Progenitor cell of endocrine pancreas (in vitro differentiated cells): ENCODE results near the gene TANGO6. TPM values are rescaled to one million over a fixed set of nuclear protein-coding genes. Genes with fewer than 3 reads are reported as not detected.

Experiments used
- DNase-seq: peaks from one replicate; pipeline ENCODE4 v3.0.0; 2021; ENCODE audit warnings: low spot score; ENCODE audit not compliant: unreplicated experiment
- H3K27ac Mint-ChIP-seq: 2 replicates; pipeline ENCODE4 v1.8.0; 2021; ENCODE audit warnings: mild to moderate bottlenecking, moderate library complexity, mixed read lengths
- H3K27me3 Mint-ChIP-seq: 2 replicates; pipeline ENCODE4 v1.8.0; 2021; ENCODE audit warnings: mixed read lengths
- H3K36me3 Mint-ChIP-seq: 2 replicates; pipeline ENCODE4 v1.8.0; 2022; ENCODE audit warnings: mixed read lengths; ENCODE audit not compliant: insufficient read depth
- H3K4me1 Mint-ChIP-seq: 2 replicates; pipeline ENCODE4 v1.8.0; 2021; ENCODE audit warnings: low read depth, mixed read lengths
- H3K4me3 Mint-ChIP-seq: 2 replicates; pipeline ENCODE4 v1.8.0; 2021; ENCODE audit warnings: low read depth, mild to moderate bottlenecking, moderate library complexity, mixed read lengths
- H3K9me3 Mint-ChIP-seq: 2 replicates; pipeline ENCODE4 v1.8.0; 2021; ENCODE audit warnings: low read depth, mixed read lengths
- CTCF ChIP-seq: fragments of 200-600 bp; sonication (generic); IDR thresholded peaks from one replicate; pipeline ENCODE4 v1.5.0; 2021; ENCODE audit warnings: antibody characterized with exemption, mild to moderate bottlenecking; ENCODE audit not compliant: unreplicated experiment
- total RNA-seq: library from RNA; stranded (reverse); gene quantifications from 2 replicates; pipeline ENCODE4 v1.2.1, GENCODE V29; 2021

TANGO6 gene
- total RNA-seq, 1 donor from 2014 or later, result 14.8 TPM

- DNase-seq, result no peak
- Mint-ChIP-seq H3K9me3 (no peaks in the 10 kb centered on the region), H3K27ac (no peak overlapping the region), H3K4me1 (peaks cover 8% of the 10 kb centered on the region), H3K36me3 (peaks cover 2% of the 10 kb centered on the region), H3K4me3 (no peak overlapping the region), H3K27me3 (peaks cover 2% of the 10 kb centered on the region)
- TF ChIP-seq CTCF, result no peak
Observed at GRCh38 chr16:68972013-68972412, 128.7 kb downstream of the TANGO6 start.

DNA sequence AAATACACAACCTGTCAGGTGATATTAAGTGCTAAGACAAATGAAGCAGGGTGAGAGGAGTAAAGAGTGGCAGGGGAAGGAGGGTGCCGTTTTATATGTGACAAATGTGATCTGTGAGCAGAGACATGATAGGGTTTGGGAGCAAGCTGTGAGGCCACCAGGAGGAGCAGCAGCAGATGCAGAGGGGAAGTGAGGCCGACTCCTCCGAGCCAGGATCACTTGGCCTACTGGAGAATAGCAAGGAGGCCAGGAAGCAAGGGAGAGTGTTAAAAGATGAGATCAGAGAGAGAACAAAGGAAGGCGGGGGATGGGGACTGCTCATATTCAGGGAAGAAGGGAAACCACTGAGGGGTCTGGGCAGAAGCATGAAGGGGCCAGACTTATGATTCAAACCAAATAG lies 129.4 kb downstream of the TANGO6 start:
- Mint-ChIP-seq H3K27ac (peak overlapping the region; percentile 17), H3K36me3 (peaks cover 2% of the 10 kb centered on the region), H3K9me3 (no peaks in the 10 kb centered on the region), H3K4me3 (no peak overlapping the region), H3K27me3 (peaks cover 2% of the 10 kb centered on the region), H3K4me1 (peaks cover 8% of the 10 kb centered on the region)
- TF ChIP-seq CTCF, result peak; percentile 18
- DNase-seq, result no peak

GRCh38 chr16:68973611-68974120 lies 130.3 kb downstream of the TANGO6 start:
- H3K4me1 Mint-ChIP-seq, result peaks cover 8% of the 10 kb centered on the region
- H3K4me3 Mint-ChIP-seq, result no peak overlapping the region
- TF ChIP-seq CTCF, result no peak
- H3K27ac Mint-ChIP-seq, result no peak overlapping the region
- peaks cover 2% of the 10 kb centered on the region for H3K27me3 Mint-ChIP-seq
- H3K36me3 Mint-ChIP-seq, result peaks cover 2% of the 10 kb centered on the region
- H3K9me3 Mint-ChIP-seq, result no peaks in the 10 kb centered on the region
- no peak for DNase-seq

GRCh38 chr16:68978303-68978954 lies 135.1 kb downstream of the TANGO6 start:
- Mint-ChIP-seq H3K36me3 (peaks cover 2% of the 10 kb centered on the region), H3K27me3 (no peaks in the 10 kb centered on the region), H3K9me3 (no peaks in the 10 kb centered on the region), H3K4me1 (peaks cover 1% of the 10 kb centered on the region), H3K27ac (no peak overlapping the region), H3K4me3 (no peak overlapping the region)
- DNase-seq, result no peak
- TF ChIP-seq CTCF, result no peak

GRCh38 chr16:68980695-68981315 lies 137.5 kb downstream of the TANGO6 start:
- peaks cover 2% of the 10 kb centered on the region for H3K36me3 Mint-ChIP-seq
- no peak for DNase-seq
- TF ChIP-seq CTCF, result no peak
- H3K27me3 Mint-ChIP-seq, result no peaks in the 10 kb centered on the region
- H3K4me1 Mint-ChIP-seq, result no peaks in the 10 kb centered on the region
- H3K4me3 Mint-ChIP-seq, result no peak overlapping the region
- H3K9me3 Mint-ChIP-seq, result no peaks in the 10 kb centered on the region
- H3K27ac Mint-ChIP-seq, result no peak overlapping the region
